HCT116 (cell line): ENCODE results near the gene OR51E1. TPM values are rescaled to one million over a fixed set of nuclear protein-coding genes. Genes with fewer than 3 reads are reported as not detected.

Experiments used
- ATAC-seq: fragments of 200-7000 bp; cut with Tn5 transposase; 2 replicates; pipeline ENCODE4 v1.9.1; 2020; ENCODE audit warnings: mild to moderate bottlenecking, moderate library complexity
- BruUV-seq: library from RNA; stranded (reverse); fragments of 400-500 nt; replicated peaks from 2 replicates; lab custom pipeline; 2021; lab: Mats Ljungman, UMichigan
- CTCF ChIA-PET: fragments of 300-600 bp; sonication (Branson Sonifier 250); formaldehyde crosslinking; loops from one replicate; lab custom pipeline; 2021; ENCODE audit warnings: antibody characterized with exemption; lab: Charles Lee
- POLR2A ChIA-PET: fragments of 300-600, 350-600 bp; sonication (Branson Sonifier 250); formaldehyde crosslinking; loops from one replicate; lab custom pipeline; 2021; ENCODE audit warnings: antibody characterized with exemption; lab: Charles Lee
- RAD21 ChIA-PET, 2 experiments: fragments of 300-600 bp; sonication (Branson Sonifier 250); formaldehyde crosslinking; loops; one replicate each; lab custom pipeline; 2023; ENCODE audit warnings: low total read pairs in 2 of 2; ENCODE audit not compliant: uncharacterized antibody in 2 of 2, unreplicated experiment in 2 of 2, low non-redundant PET in 1 of 2; lab: Charles Lee
- DNase-seq: peaks from one replicate; pipeline ENCODE4 v3.0.0-alpha.2; 2010; ENCODE audit warnings: low read depth, low spot score
- H2AFZ ChIP-seq: fragments of 200-600 bp; shearing (Covaris generic), sonication (generic); 2 replicates; pipeline ENCODE4 v1.6.1; 2017; ENCODE audit warnings: low read depth, mixed run types, mixed read lengths, antibody characterized with exemption, low read length; ENCODE audit not compliant: poor library complexity, severe bottlenecking
- H3K27ac ChIP-seq: 2 replicates; pipeline ENCODE4 v1.5.1; 2012; ENCODE audit warnings: low read depth, low read length
- H3K27me3 ChIP-seq: fragments of 200-600 bp; sonication (generic); 2 replicates; pipeline ENCODE4 v1.6.1; 2016; ENCODE audit warnings: mixed run types, low read length, mixed read lengths; ENCODE audit not compliant: insufficient read depth
- H3K36me3 ChIP-seq, 2 experiments: fragments of 200-500 bp in 1 of 2; fragments of 200-600 bp in 1 of 2; sonication (Bioruptor generic) in 1 of 2; sonication (generic) in 1 of 2; 2 replicates each; pipeline versions ENCODE4 v1.5.1 to v1.6.1; 2014 to 2016; ENCODE audit warnings: low read length in 2 of 2, inconsistent platforms in 1 of 2, mixed read lengths in 1 of 2, mixed run types in 1 of 2; ENCODE audit not compliant: insufficient read depth in 2 of 2, control insufficient read depth in 1 of 2
- H3K4me1 ChIP-seq, 2 experiments: fragments of 200-600 bp in 1 of 2; sonication (generic) in 1 of 2; 2 replicates each; pipeline versions ENCODE4 v1.5.1 to v1.6.1; 2012 to 2017; ENCODE audit warnings: low read length in 2 of 2, inconsistent platforms in 1 of 2, mild to moderate bottlenecking in 1 of 2, mixed read lengths in 1 of 2, mixed run types in 1 of 2, moderate library complexity in 1 of 2; ENCODE audit not compliant: insufficient read depth in 2 of 2, control insufficient read depth in 1 of 2
- H3K4me2 ChIP-seq: fragments of 200-600 bp; sonication (generic); 2 replicates; pipeline ENCODE4 v1.6.1; 2017; ENCODE audit warnings: mixed run types, low read length, mixed read lengths
- H3K4me3 ChIP-seq, 2 experiments: fragments of 200-600 bp in 1 of 2; sonication (generic) in 1 of 2; replicated peaks in 1 of 2; 2 replicates each; pipeline ENCODE4 v1.5.1; 2011 to 2016; ENCODE audit warnings: low read length in 2 of 2, control low read depth in 1 of 2, low read depth in 1 of 2, mild to moderate bottlenecking in 1 of 2, mixed read lengths in 1 of 2, mixed run types in 1 of 2
- H3K79me2 ChIP-seq: fragments of 200-600 bp; sonication (generic); 2 replicates; pipeline ENCODE4 v1.6.1; 2017; ENCODE audit warnings: mild to moderate bottlenecking, mixed run types, low read length, moderate library complexity, mixed read lengths; ENCODE audit not compliant: insufficient read depth
- H3K9ac ChIP-seq: fragments of 200-600 bp; sonication (generic); 2 replicates; pipeline ENCODE4 v1.6.1; 2016; ENCODE audit warnings: low read length, mixed read lengths
- H3K9me2 ChIP-seq: fragments of 200-600 bp; sonication (generic), shearing (Covaris generic); 2 replicates; pipeline ENCODE4 v1.6.1; 2017; ENCODE audit warnings: mixed run types, mild to moderate bottlenecking, moderate library complexity; ENCODE audit not compliant: insufficient read depth
- H3K9me3 ChIP-seq, 2 experiments: fragments of 200-500 bp in 1 of 2; fragments of 200-600 bp in 1 of 2; sonication (Bioruptor generic) in 1 of 2; sonication (generic) in 1 of 2; 2 replicates each; pipeline ENCODE4 v1.6.1; 2014 to 2017; ENCODE audit warnings: low read length in 2 of 2, mixed read lengths in 2 of 2, inconsistent platforms in 1 of 2, low read depth in 1 of 2, mild to moderate bottlenecking in 1 of 2, mixed run types in 1 of 2, moderate library complexity in 1 of 2; ENCODE audit not compliant: control insufficient read depth in 1 of 2, insufficient read depth in 1 of 2
- H4K20me1 ChIP-seq: fragments of 200-600 bp; sonication (generic), shearing (Covaris generic); 2 replicates; pipeline ENCODE4 v1.6.1; 2017; ENCODE audit warnings: mixed run types, mild to moderate bottlenecking, moderate library complexity; ENCODE audit not compliant: insufficient read depth
- CBX3 ChIP-seq: IDR thresholded peaks from 2 replicates; pipeline ENCODE4 v1.6.1; 2012; ENCODE audit warnings: low read depth
- CEBPB ChIP-seq: IDR thresholded peaks from 2 replicates; pipeline ENCODE4 v1.6.1; 2012; ENCODE audit warnings: low read depth
- EGR1 ChIP-seq: IDR thresholded peaks from 2 replicates; pipeline ENCODE4 v1.6.1; 2012; ENCODE audit warnings: low read depth
- EZH2 ChIP-seq: fragments of 200-600 bp; sonication (generic); IDR thresholded peaks from 2 replicates; pipeline ENCODE4 v1.6.1; 2017; ENCODE audit warnings: antibody characterized with exemption, mixed run types
- FOSL1 ChIP-seq: IDR thresholded peaks from 2 replicates; pipeline ENCODE4 v1.6.1; 2012; ENCODE audit warnings: low read depth
- RAD21 ChIP-seq: IDR thresholded peaks from 2 replicates; pipeline ENCODE4 v1.6.1; 2012; ENCODE audit warnings: low read depth, mild to moderate bottlenecking
- SIN3A ChIP-seq: IDR thresholded peaks from 2 replicates; pipeline ENCODE4 v1.6.1; 2012; ENCODE audit warnings: low read depth
- SP1 ChIP-seq: IDR thresholded peaks from 2 replicates; pipeline ENCODE4 v1.6.1; 2012; ENCODE audit warnings: low read depth
- ZFX ChIP-seq: fragments of 450-650 bp; IDR thresholded peaks from 2 replicates; pipeline ENCODE4 v1.6.1; 2017
- intact Hi-C: fragments of 100-400 bp; cut with micrococcal nuclease; formaldehyde crosslinking; loops from 2 replicates; pipeline ENCODE4 v1.10.0; 2022
- total RNA-seq: library from RNA; stranded (reverse); gene quantifications from one replicate; pipeline ENCODE4 v1.2.1, GENCODE V29; 2021; ENCODE audit not compliant: unreplicated experiment
- TF ChIP-seq, protein P1 (sequence below): IDR thresholded peaks from 2 replicates; pipeline ENCODE4 v1.6.1; 2012
- TF ChIP-seq, protein P2 (sequence below): IDR thresholded peaks from 2 replicates; pipeline ENCODE4 v1.6.1; 2011; ENCODE audit warnings: mild to moderate bottlenecking, low read length, moderate library complexity; ENCODE audit not compliant: insufficient replicate concordance; ENCODE audit errors: extremely low read depth
- TF ChIP-seq, protein P3 (sequence below), 3 experiments: fragments of 200-600 bp in 1 of 3; sonication (generic) in 1 of 3; IDR thresholded peaks in 2 of 3; conservative IDR thresholded peaks in 1 of 3; 2 replicates each; pipeline ENCODE4 v1.5.1; 2012 to 2017; ENCODE audit warnings: low read depth in 2 of 3, low read length in 2 of 3, antibody characterized with exemption in 1 of 3, borderline replicate concordance in 1 of 3, control low read depth in 1 of 3, mild to moderate bottlenecking in 1 of 3, mixed read lengths in 1 of 3, mixed run types in 1 of 3, moderate library complexity in 1 of 3; ENCODE audit not compliant: insufficient read depth in 1 of 3

OR51E1 gene
- total RNA-seq, 1 experiment from 2014 or later: not detected

DNA sequence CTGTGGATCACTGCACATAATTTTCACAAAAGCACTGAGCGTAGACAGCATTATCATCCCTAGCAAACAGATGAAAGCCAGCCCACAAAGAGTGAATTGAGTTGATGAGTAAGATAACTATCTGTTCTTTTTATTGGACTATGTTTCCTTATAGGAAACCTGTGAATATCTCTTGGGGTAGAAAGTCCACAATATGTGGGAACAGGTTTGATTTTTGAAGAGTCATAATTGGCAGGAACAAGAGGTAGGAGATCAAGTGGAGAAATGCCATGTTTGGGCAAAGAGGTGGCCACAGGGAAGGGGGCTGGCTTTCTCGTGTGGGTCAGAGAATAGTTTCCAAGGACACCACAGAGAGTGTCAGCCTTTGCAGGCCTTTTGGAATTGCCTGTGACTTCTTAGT lies 30.0 kb downstream of the OR51E1 start:
- POLR2A ChIA-PET: no interaction called here
- no peak overlapping the region for H3K4me3 ChIP-seq
- H2AFZ ChIP-seq: no peak overlapping the region
- no peak overlapping the region for H3K9ac ChIP-seq
- TF ChIP-seq SIN3A: no peak
- TF ChIP-seq EGR1: no peak
- TF ChIP-seq CBX3: no peak
- TF ChIP-seq ZFX: no peak
- TF ChIP-seq EZH2: no peak
- no peak for TF ChIP-seq FOSL1
- no peak for TF ChIP-seq CEBPB
- TF ChIP-seq, protein P1, sequence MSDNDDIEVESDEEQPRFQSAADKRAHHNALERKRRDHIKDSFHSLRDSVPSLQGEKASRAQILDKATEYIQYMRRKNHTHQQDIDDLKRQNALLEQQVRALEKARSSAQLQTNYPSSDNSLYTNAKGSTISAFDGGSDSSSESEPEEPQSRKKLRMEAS: no peak
- TF ChIP-seq RAD21: no peak
- TF ChIP-seq, protein P2, sequence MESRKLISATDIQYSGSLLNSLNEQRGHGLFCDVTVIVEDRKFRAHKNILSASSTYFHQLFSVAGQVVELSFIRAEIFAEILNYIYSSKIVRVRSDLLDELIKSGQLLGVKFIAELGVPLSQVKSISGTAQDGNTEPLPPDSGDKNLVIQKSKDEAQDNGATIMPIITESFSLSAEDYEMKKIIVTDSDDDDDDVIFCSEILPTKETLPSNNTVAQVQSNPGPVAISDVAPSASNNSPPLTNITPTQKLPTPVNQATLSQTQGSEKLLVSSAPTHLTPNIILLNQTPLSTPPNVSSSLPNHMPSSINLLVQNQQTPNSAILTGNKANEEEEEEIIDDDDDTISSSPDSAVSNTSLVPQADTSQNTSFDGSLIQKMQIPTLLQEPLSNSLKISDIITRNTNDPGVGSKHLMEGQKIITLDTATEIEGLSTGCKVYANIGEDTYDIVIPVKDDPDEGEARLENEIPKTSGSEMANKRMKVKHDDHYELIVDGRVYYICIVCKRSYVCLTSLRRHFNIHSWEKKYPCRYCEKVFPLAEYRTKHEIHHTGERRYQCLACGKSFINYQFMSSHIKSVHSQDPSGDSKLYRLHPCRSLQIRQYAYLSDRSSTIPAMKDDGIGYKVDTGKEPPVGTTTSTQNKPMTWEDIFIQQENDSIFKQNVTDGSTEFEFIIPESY: no peak
- TF ChIP-seq, protein P3, sequence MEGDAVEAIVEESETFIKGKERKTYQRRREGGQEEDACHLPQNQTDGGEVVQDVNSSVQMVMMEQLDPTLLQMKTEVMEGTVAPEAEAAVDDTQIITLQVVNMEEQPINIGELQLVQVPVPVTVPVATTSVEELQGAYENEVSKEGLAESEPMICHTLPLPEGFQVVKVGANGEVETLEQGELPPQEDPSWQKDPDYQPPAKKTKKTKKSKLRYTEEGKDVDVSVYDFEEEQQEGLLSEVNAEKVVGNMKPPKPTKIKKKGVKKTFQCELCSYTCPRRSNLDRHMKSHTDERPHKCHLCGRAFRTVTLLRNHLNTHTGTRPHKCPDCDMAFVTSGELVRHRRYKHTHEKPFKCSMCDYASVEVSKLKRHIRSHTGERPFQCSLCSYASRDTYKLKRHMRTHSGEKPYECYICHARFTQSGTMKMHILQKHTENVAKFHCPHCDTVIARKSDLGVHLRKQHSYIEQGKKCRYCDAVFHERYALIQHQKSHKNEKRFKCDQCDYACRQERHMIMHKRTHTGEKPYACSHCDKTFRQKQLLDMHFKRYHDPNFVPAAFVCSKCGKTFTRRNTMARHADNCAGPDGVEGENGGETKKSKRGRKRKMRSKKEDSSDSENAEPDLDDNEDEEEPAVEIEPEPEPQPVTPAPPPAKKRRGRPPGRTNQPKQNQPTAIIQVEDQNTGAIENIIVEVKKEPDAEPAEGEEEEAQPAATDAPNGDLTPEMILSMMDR (IDR thresholded peaks at IDR 0.05 in 2 of 3, conservative IDR thresholded peaks at IDR 0.05 in 1 of 3; ENCODE audit: borderline replicate concordance in 1 of 3, insufficient read depth in 1 of 3, low read depth in 2 of 3, low read length in 2 of 3): no peak
- no peak for TF ChIP-seq SP1
- TF ChIP-seq, all 23 proteins: peak for 0
- H4K20me1 ChIP-seq: no peaks in the 10 kb centered on the region
- intact Hi-C loops: no loop called here
- BruUV-seq: no TSS peak
- ChIA-PET CTCF (no interaction called here), RAD21 (no interaction called here)
- H3K9me3 ChIP-seq: no peaks in the 10 kb centered on the region
- H3K27me3 ChIP-seq: peaks cover 39% of the 10 kb centered on the region
- ATAC-seq (no peak), DNase-seq (no peak)
- no peak overlapping the region for H3K27ac ChIP-seq
- no peaks in the 10 kb centered on the region for H3K9me2 ChIP-seq
- H3K4me1 ChIP-seq: no peaks in the 10 kb centered on the region
- no peak overlapping the region for H3K4me2 ChIP-seq
- H3K79me2 ChIP-seq: no peaks in the 10 kb centered on the region
- H3K36me3 ChIP-seq: no peaks in the 10 kb centered on the region
